GM12878 (cell line): ENCODE results near the gene DDX10. TPM values are rescaled to one million over a fixed set of nuclear protein-coding genes. Genes with fewer than 3 reads are reported as not detected.
A peak's percentile ranks its signal among the peaks of the same experiment; 100 is the strongest.
"Not testable (repeated sequence)": the region's sequence is repeated elsewhere in the genome, so short reads cannot be mapped to it uniquely, and the experiment has no call there.

Experiments
- ATAC-seq: fragments of 200-7000 bp; cut with Tn5 transposase; 3 replicates; pipeline ENCODE4 v1.9.1; 2020; ENCODE audit warnings: mild to moderate bottlenecking, moderate library complexity
- BruUV-seq: library from RNA; stranded (reverse); fragments of 400-500 nt; replicated peaks from 2 replicates; lab custom pipeline; 2021; lab: Mats Ljungman, UMichigan
- CTCF ChIA-PET: fragments of 300-600 bp; sonication (Branson Sonifier 250); formaldehyde crosslinking; extraction: SDS; loops from one replicate; lab custom pipeline; 2021; ENCODE audit warnings: inconsistent platforms; lab: Yijun Ruan, JAX
- POLR2A ChIA-PET: fragments of 350-600 bp; formaldehyde crosslinking; extraction: SDS; loops from one replicate; lab custom pipeline; 2021; ENCODE audit warnings: inconsistent platforms; lab: Charles Lee
- RAD21 ChIA-PET: fragments of 300-600 bp; sonication (Branson Sonifier 250); formaldehyde crosslinking; loops from one replicate; lab custom pipeline; 2023; ENCODE audit warnings: antibody characterized with exemption; ENCODE audit not compliant: unreplicated experiment; lab: Charles Lee
- SMC1A ChIA-PET: fragments of 300-600 bp; sonication (Branson Sonifier 250); formaldehyde crosslinking; loops from one replicate; lab custom pipeline; 2023; ENCODE audit not compliant: unreplicated experiment, uncharacterized antibody; lab: Charles Lee
- DNase-seq: peaks from one replicate; pipeline ENCODE4 v3.0.0-alpha.2; 2011; ENCODE audit warnings: low read depth, low spot score
- FAIRE-seq: peaks from 3 replicates; lab custom pipeline; 2011; peaks lifted over from hg19 to GRCh38; lab: Jason Lieb, UNC
- H2AFZ ChIP-seq: 2 replicates; pipeline ENCODE4 v1.6.0; 2011; ENCODE audit warnings: low read depth, low read length, control low read depth; ENCODE audit not compliant: control insufficient read depth
- H3K27ac ChIP-seq: 2 replicates; pipeline ENCODE4 v1.5.1; 2011; ENCODE audit warnings: control low read depth; ENCODE audit not compliant: control insufficient read depth, insufficient read depth
- H3K27me3 ChIP-seq, 2 experiments: replicated peaks in 1 of 2; 2 replicates each; pipeline versions ENCODE4 v1.6.0 to v1.6.1; 2011; ENCODE audit warnings: low read length in 1 of 2; ENCODE audit not compliant: control insufficient read depth in 2 of 2, insufficient read depth in 2 of 2
- H3K36me3 ChIP-seq, 2 experiments: 2 replicates each; pipeline ENCODE4 v1.5.1; 2011; ENCODE audit warnings: low read length in 1 of 2; ENCODE audit not compliant: control insufficient read depth in 2 of 2, insufficient read depth in 2 of 2
- H3K4me1 ChIP-seq: 2 replicates; pipeline ENCODE4 v1.6.1; 2011; ENCODE audit warnings: mild to moderate bottlenecking, low read length, moderate library complexity, mixed read lengths; ENCODE audit not compliant: control insufficient read depth, insufficient read depth
- H3K4me2 ChIP-seq: 2 replicates; pipeline ENCODE4 v1.6.0; 2011; ENCODE audit warnings: control low read depth; ENCODE audit not compliant: control insufficient read depth, insufficient read depth
- H3K4me3 ChIP-seq: fragments of 200-600 bp; sonication (generic); 2 replicates; pipeline ENCODE4 v1.5.1; 2016
- H3K79me2 ChIP-seq: 2 replicates; pipeline ENCODE4 v1.6.0; 2011; ENCODE audit warnings: low read length; ENCODE audit not compliant: control insufficient read depth, insufficient read depth
- H3K9ac ChIP-seq: 2 replicates; pipeline ENCODE4 v1.8.0; 2011; ENCODE audit warnings: low read length, control low read depth, mixed read lengths; ENCODE audit not compliant: control insufficient read depth, insufficient read depth
- H3K9me3 ChIP-seq: replicated peaks from 3 replicates; pipeline ENCODE4 v1.5.1; 2011; ENCODE audit warnings: mild to moderate bottlenecking, low read length; ENCODE audit not compliant: control insufficient read depth, insufficient read depth
- H4K20me1 ChIP-seq: 2 replicates; pipeline ENCODE4 v1.6.0; 2011; ENCODE audit not compliant: control insufficient read depth, insufficient read depth
- FOXM1 ChIP-seq: IDR thresholded peaks from 2 replicates; pipeline ENCODE4 v1.6.1; 2012; ENCODE audit warnings: low read depth, mild to moderate bottlenecking, inconsistent platforms, low read length, moderate library complexity
- JUND ChIP-seq: IDR thresholded peaks from 2 replicates; pipeline ENCODE4 v1.6.1; 2012; ENCODE audit warnings: low read depth, mild to moderate bottlenecking, low read length, improper control_type of control experiment, moderate library complexity
- KAT2A ChIP-seq: conservative IDR thresholded peaks from 2 replicates; pipeline ENCODE4 v1.6.1; 2011; ENCODE audit warnings: low read depth, low read length; ENCODE audit not compliant: control insufficient read depth
- POU2F2 ChIP-seq: IDR thresholded peaks from 3 replicates; pipeline ENCODE4 v1.6.1; 2011; ENCODE audit warnings: low read depth, mild to moderate bottlenecking, low read length, borderline replicate concordance
- RAD21 ChIP-seq: IDR thresholded peaks from 2 replicates; pipeline ENCODE4 v1.6.1; 2011; ENCODE audit warnings: mild to moderate bottlenecking, low read depth, low read length, moderate library complexity; ENCODE audit not compliant: insufficient read depth
- RUNX3 ChIP-seq: IDR thresholded peaks from 2 replicates; pipeline ENCODE4 v1.6.1; 2012; ENCODE audit warnings: low read length, inconsistent platforms
- SMC3 ChIP-seq: IDR thresholded peaks from 2 replicates; pipeline ENCODE4 v1.6.1; 2011; ENCODE audit warnings: low read length, improper control_type of control experiment, borderline replicate concordance
- TCF12 ChIP-seq: IDR thresholded peaks from 2 replicates; pipeline ENCODE4 v1.6.1; 2011; ENCODE audit warnings: low read depth, mild to moderate bottlenecking, low read length
- TCF7 ChIP-seq: IDR thresholded peaks from 2 replicates; pipeline ENCODE4 v1.6.1; 2014; ENCODE audit warnings: antibody characterized with exemption, borderline replicate concordance
- YY1 ChIP-seq: IDR thresholded peaks from 2 replicates; pipeline ENCODE4 v1.6.1; 2011; ENCODE audit warnings: low read depth, mild to moderate bottlenecking, low read length
- ZNF24 ChIP-seq: fragments of 450-650 bp; IDR thresholded peaks from 2 replicates; pipeline ENCODE4 v1.6.1; 2017; ENCODE audit warnings: antibody characterized with exemption, mild to moderate bottlenecking
- WGBS: methylation state at CpG from one replicate; pipeline ENCODE4 v1.1.6; 2016; ENCODE audit warnings: low lambda C conversion rate; ENCODE audit not compliant: insufficient replicate concordance, insufficient coverage; ENCODE audit errors: missing lambda C conversion rate; 5-methylcytosine and 5-hydroxymethylcytosine counted together
- in situ Hi-C: fragments of 300-500 bp; cut with MboI; formaldehyde crosslinking; loops from 9 replicates; pipeline ENCODE4 v1.14.3; 2018; ENCODE audit warnings: mixed read lengths
- intact Hi-C: fragments of 100-400 bp; cut with micrococcal nuclease; formaldehyde crosslinking; loops from one replicate; pipeline ENCODE4 v1.14.2; 2022; ENCODE audit not compliant: unreplicated experiment
- polyA plus RNA-seq, 11 experiments: library from polyadenylated mRNA; depleted of rRNA in 4 of 11; unstranded in 6 of 11; stranded (reverse) in 5 of 11; fragments of >200 nt; fragmentation: Nextera tagmentation in 4 of 11; fragmentation: Illumina TruSeq in 1 of 11; extraction: Ambion mirVana in 4 of 11; extraction: Trizol in 1 of 11; gene quantifications; 1 replicate in 1 of 11; 2 replicates in 10 of 11; pipeline versions ENCODE4 v1.2.1 to v1.2.3, GENCODE V29; 2011 to 2016; ENCODE audit warnings: inconsistent platforms in 2 of 11, missing spikeins in 2 of 11, low read depth in 1 of 11
- total RNA-seq, 4 experiments: library from RNA; depleted of rRNA in 3 of 4; stranded (reverse); fragments of >200 nt in 3 of 4; fragmentation: Illumina TruSeq in 1 of 4; extraction: Trizol in 1 of 4; gene quantifications; 2 replicates each; pipeline versions ENCODE4 v1.2.1 to v1.2.3, GENCODE V29; 2013 to 2021
- TF ChIP-seq, protein P1 (sequence below): IDR thresholded peaks from 2 replicates; pipeline ENCODE4 v1.6.1; 2012; ENCODE audit warnings: low read depth, low read length, improper control_type of control experiment
- TF ChIP-seq, protein P2 (sequence below), 3 experiments: IDR thresholded peaks in 2 of 3; conservative IDR thresholded peaks in 1 of 3; 2 replicates each; pipeline ENCODE4 v1.5.1; 2011; ENCODE audit warnings: low read depth in 3 of 3, low read length in 3 of 3, mild to moderate bottlenecking in 3 of 3, control low read depth in 2 of 3, moderate library complexity in 2 of 3, inconsistent platforms in 1 of 3, mixed read lengths in 1 of 3; ENCODE audit not compliant: control insufficient read depth in 2 of 3, insufficient read depth in 1 of 3; ENCODE audit errors: extremely low read depth in 1 of 3

DDX10 gene
- total and polyA plus RNA-seq, 10 of the 15 experiments (the other 5 are each of a cell fraction or from before 2014, with no cell fraction given), result 20.9 to 51.5 (median 31.9) TPM

DNA sequence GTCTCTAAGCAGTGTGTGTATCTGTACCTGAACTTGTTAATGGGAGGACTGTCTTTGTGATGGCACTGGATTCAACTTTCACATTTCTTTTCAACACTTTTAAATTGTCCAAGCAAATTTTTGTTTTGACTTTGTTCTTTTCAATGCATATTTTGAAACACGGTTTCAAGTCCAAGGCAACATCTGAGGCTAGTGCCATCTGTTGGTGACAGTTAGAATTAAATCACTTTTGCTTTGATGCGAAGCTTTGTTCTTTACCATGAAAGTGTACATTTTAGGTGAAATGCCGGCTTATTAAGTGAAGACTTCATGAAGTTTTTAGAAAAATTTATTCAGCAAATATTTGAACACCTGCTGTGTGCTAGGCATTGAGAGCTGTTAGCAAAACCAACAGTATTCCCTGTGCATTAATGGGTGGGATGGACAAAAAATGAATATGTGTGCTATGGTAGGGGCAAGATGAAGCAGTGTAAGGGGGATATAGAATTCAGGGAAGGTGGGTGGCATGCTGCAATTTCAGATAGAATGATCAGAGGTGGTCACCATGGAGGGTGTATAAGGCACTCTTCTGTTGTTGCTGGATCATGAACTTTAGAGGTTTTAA lies 70.2 kb downstream of the DDX10 start:
- POLR2A ChIA-PET, result interaction anchor here (1.1 to 2.2 kb wide), 4 partner anchors 10 to 70 kb away, joined by 5 to 13 read pairs (median 6); partner anchors contain the start of gene DDX10
- TSS peak; percentile 27 for BruUV-seq
- in situ Hi-C loops, result no loop called here
- SMC1A ChIA-PET, result interaction anchor here (0.7 to 4.5 kb wide), 30 partner anchors 10 to 963 kb away, joined by 3 to 136 read pairs (median 5); partner anchors contain the start of gene DDX10
- Histone ChIP-seq H3K79me2 (peaks cover 23% of the 10 kb centered on the region), H3K4me2 (peak overlapping the region; percentile 53), H3K27ac (no peak overlapping the region; the same call in 1 of the 2 replicates), H3K27me3 (no peaks in the 10 kb centered on the region), H3K9ac (no peak overlapping the region), H3K9me3 (peaks cover 2% of the 10 kb centered on the region; the same call in 2 of the 3 replicates)
- 21% methylated on average over 3 of the region's 3 CpGs for WGBS
- intact Hi-C loops, result no loop called here
- ATAC-seq, result peak; percentile 25
- no peak for FAIRE-seq
- no peak for TF ChIP-seq KAT2A
- 0 out of 2 replicates have a peak, but pooled peaks have one; percentile 32 for TF ChIP-seq YY1
- TF ChIP-seq, protein P1, sequence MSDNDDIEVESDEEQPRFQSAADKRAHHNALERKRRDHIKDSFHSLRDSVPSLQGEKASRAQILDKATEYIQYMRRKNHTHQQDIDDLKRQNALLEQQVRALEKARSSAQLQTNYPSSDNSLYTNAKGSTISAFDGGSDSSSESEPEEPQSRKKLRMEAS, result no peak
- peak; percentile 53; the same call in 1 of the 2 replicates for TF ChIP-seq SMC3
- TF ChIP-seq TCF12, result no peak
- peak; percentile 60; the same call in 1 of the 3 replicates for TF ChIP-seq POU2F2
- peak; percentile 29; the same call in 1 of the 2 replicates for TF ChIP-seq TCF7
- peak; percentile 55 for TF ChIP-seq RAD21
- TF ChIP-seq, protein P2, sequence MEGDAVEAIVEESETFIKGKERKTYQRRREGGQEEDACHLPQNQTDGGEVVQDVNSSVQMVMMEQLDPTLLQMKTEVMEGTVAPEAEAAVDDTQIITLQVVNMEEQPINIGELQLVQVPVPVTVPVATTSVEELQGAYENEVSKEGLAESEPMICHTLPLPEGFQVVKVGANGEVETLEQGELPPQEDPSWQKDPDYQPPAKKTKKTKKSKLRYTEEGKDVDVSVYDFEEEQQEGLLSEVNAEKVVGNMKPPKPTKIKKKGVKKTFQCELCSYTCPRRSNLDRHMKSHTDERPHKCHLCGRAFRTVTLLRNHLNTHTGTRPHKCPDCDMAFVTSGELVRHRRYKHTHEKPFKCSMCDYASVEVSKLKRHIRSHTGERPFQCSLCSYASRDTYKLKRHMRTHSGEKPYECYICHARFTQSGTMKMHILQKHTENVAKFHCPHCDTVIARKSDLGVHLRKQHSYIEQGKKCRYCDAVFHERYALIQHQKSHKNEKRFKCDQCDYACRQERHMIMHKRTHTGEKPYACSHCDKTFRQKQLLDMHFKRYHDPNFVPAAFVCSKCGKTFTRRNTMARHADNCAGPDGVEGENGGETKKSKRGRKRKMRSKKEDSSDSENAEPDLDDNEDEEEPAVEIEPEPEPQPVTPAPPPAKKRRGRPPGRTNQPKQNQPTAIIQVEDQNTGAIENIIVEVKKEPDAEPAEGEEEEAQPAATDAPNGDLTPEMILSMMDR (IDR thresholded peaks at IDR 0.05 in 2 of 3, conservative IDR thresholded peaks at IDR 0.05 in 1 of 3; ENCODE audit: control insufficient read depth in 2 of 3, extremely low read depth in 1 of 3, insufficient read depth in 1 of 3, low read depth in 3 of 3, low read length in 3 of 3), result peak; percentile 52 to 63 (median 61); a peak in 5 of 6 replicates
- TF ChIP-seq FOXM1, result 0 out of 2 replicates have a peak, but pooled peaks have one; percentile 23
- TF ChIP-seq ZNF24, result peak; percentile 93
- TF ChIP-seq RUNX3, result no peak
- no peak for TF ChIP-seq JUND
- TF ChIP-seq, all 136 proteins: peak for 8
- ChIA-PET RAD21 (interaction anchor here (0.9 to 4.3 kb wide), 14 partner anchors 12 to 618 kb away, joined by 3 to 161 read pairs (median 6); partner anchors contain the start of gene DDX10), CTCF (interaction anchor here (0.6 to 8.5 kb wide), 32 partner anchors 8 to 963 kb away, joined by 3 to 173 read pairs (median 10); partner anchors contain the start of gene DDX10)
- Histone ChIP-seq H2AFZ (peak overlapping the region; percentile 21), H3K4me3 (no peak overlapping the region; the same call in 1 of the 2 replicates), H4K20me1 (no peaks in the 10 kb centered on the region), H3K4me1 (peaks cover 22% of the 10 kb centered on the region), H3K36me3 (peaks cover 0 to 2% of the 10 kb centered on the region in 2 experiments; a peak in 2 of 4 replicates)
- no peak for DNase-seq

DNA sequence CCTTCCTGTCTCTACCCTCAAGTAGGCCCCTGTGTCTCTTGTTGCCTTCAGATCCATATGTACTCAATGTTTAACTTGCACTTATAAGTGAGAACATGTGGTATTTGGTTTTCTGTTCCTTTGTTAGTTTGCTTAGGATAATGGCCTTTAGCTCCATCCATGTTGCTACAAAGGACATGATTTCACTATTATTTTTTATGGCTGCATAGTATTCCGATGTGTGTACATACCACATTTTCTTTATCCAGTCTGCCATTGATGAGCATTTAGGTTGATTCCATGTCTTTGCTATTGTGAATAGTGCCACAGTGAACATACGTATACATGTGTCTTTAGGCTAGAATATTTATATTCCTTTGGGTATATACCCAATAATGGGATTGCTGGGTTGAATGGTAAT lies 75.3 kb downstream of the DDX10 start:
- BruUV-seq, H3K36me3 ChIP-seq, H2AFZ ChIP-seq, DNase-seq, H3K9ac ChIP-seq, H3K4me3 ChIP-seq, POLR2A ChIA-PET, H3K9me3 ChIP-seq, intact Hi-C loops, FAIRE-seq, H3K79me2 ChIP-seq, in situ Hi-C loops, H3K27me3 ChIP-seq, H4K20me1 ChIP-seq, H3K4me1 ChIP-seq, H3K4me2 ChIP-seq, H3K27ac ChIP-seq, ATAC-seq: not testable (repeated sequence)
- RAD21 ChIA-PET, result interaction anchor here (1.0 kb wide), 1 partner anchor 10 kb away, joined by 4 read pairs; no protein-coding TSS in a partner anchor
- CTCF ChIA-PET, result interaction anchor here (1.0 to 8.5 kb wide), 2 partner anchors 41 to 322 kb away, joined by 4 to 173 read pairs; no protein-coding TSS in a partner anchor
- SMC1A ChIA-PET, result interaction anchor here (2.5 to 3.1 kb wide), 2 partner anchors 9 to 42 kb away, joined by 12 to 22 read pairs; no protein-coding TSS in a partner anchor
- WGBS, result 95% methylated on average over 2 of the region's 2 CpGs
